Panc1 (cell line): Measurements from ENCODE around the gene NFATC1. TPM values are rescaled to one million over a fixed set of nuclear protein-coding genes. Genes with fewer than 3 reads are reported as not detected.

ENCODE experiments used
- ATAC-seq: fragments of 200-7000 bp; cut with Tn5 transposase; 2 replicates; pipeline ENCODE4 v1.9.1; 2020; ENCODE audit warnings: mild to moderate bottlenecking, moderate library complexity
- BruUV-seq: library from RNA; stranded (reverse); fragments of 400-500 nt; replicated peaks from 2 replicates; lab custom pipeline; 2021; lab: Mats Ljungman, UMichigan
- CTCF ChIA-PET: fragments of 300-600 bp; sonication (Branson Sonifier 250); formaldehyde crosslinking; loops from one replicate; lab custom pipeline; 2022; ENCODE audit warnings: antibody characterized with exemption; lab: Charles Lee
- POLR2A ChIA-PET: fragments of 300-600 bp; sonication (Branson Sonifier 250); formaldehyde crosslinking; loops from one replicate; lab custom pipeline; 2022; ENCODE audit warnings: antibody characterized with exemption; lab: Charles Lee
- DNase-seq: peaks from one replicate; pipeline ENCODE4 v3.0.0-alpha.2; 2010; ENCODE audit warnings: low read depth, low spot score
- H3K27ac ChIP-seq: 2 replicates; pipeline ENCODE4 v1.5.1; 2011; ENCODE audit warnings: mild to moderate bottlenecking, low read length, inconsistent platforms
- H3K27me3 ChIP-seq: fragments of 200-500 bp; sonication (Bioruptor generic); 2 replicates; pipeline ENCODE4 v1.6.0; 2014; ENCODE audit warnings: low read length, inconsistent platforms; ENCODE audit not compliant: control insufficient read depth, insufficient read depth
- H3K36me3 ChIP-seq: fragments of 200-500 bp; sonication (Bioruptor generic); 2 replicates; pipeline ENCODE4 v1.5.1; 2014; ENCODE audit warnings: inconsistent platforms, mild to moderate bottlenecking, low read length, moderate library complexity; ENCODE audit not compliant: control insufficient read depth, insufficient read depth
- H3K4me1 ChIP-seq: 2 replicates; pipeline ENCODE4 v1.5.1; 2011; ENCODE audit warnings: inconsistent platforms, mild to moderate bottlenecking, low read length, moderate library complexity; ENCODE audit not compliant: control insufficient read depth, insufficient read depth
- H3K4me3 ChIP-seq, 2 experiments: 2 replicates each; pipeline ENCODE4 v1.5.1; 2011 to 2012; ENCODE audit warnings: low read depth in 2 of 2, low read length in 2 of 2, mild to moderate bottlenecking in 2 of 2, inconsistent platforms in 1 of 2, moderate library complexity in 1 of 2
- H3K9me3 ChIP-seq: fragments of 200-500 bp; sonication (Bioruptor generic); 2 replicates; pipeline ENCODE4 v1.5.1; 2014; ENCODE audit warnings: low read depth, mild to moderate bottlenecking, inconsistent platforms, low read length, moderate library complexity; ENCODE audit not compliant: control insufficient read depth, insufficient read depth
- CTCF ChIP-seq: fragments of 450-650 bp; IDR thresholded peaks from 2 replicates; pipeline ENCODE4 v1.5.1; 2017; ENCODE audit warnings: mild to moderate bottlenecking
- POLR2AphosphoS5 ChIP-seq: IDR thresholded peaks from 2 replicates; pipeline ENCODE4 v1.6.1; 2012; ENCODE audit warnings: mild to moderate bottlenecking, low read depth, low read length, moderate library complexity
- REST ChIP-seq, 2 experiments: IDR thresholded peaks; 2 replicates each; pipeline ENCODE4 v1.6.1; 2011 to 2012; ENCODE audit warnings: low read depth in 2 of 2, control low read depth in 1 of 2, low read length in 1 of 2, mild to moderate bottlenecking in 1 of 2, moderate library complexity in 1 of 2; ENCODE audit not compliant: insufficient read depth in 1 of 2
- SIN3A ChIP-seq: IDR thresholded peaks from 2 replicates; pipeline ENCODE4 v1.6.1; 2012; ENCODE audit warnings: low read depth, mild to moderate bottlenecking, low read length, moderate library complexity, borderline replicate concordance; ENCODE audit not compliant: insufficient read depth
- TCF7L2 ChIP-seq: IDR thresholded peaks from 2 replicates; pipeline ENCODE4 v1.6.1; 2011; ENCODE audit warnings: mild to moderate bottlenecking, low read depth, low read length, inconsistent platforms
- in situ Hi-C: cut with HindIII; loops from 2 replicates; pipeline ENCODE4 v1.10.0; 2016; ENCODE audit warnings: low sequenced_read_pairs, low pct_unique_long_range_greater_than_20kb
- intact Hi-C: fragments of 100-400 bp; cut with micrococcal nuclease; formaldehyde crosslinking; loops from one replicate; pipeline ENCODE4 v1.10.0; 2022; ENCODE audit not compliant: unreplicated experiment
- total RNA-seq: library from RNA; stranded (reverse); gene quantifications from one replicate; pipeline ENCODE4 v1.2.1, GENCODE V29; 2021; ENCODE audit not compliant: unreplicated experiment

NFATC1 gene
- total RNA-seq, 1 experiment from 2014 or later = 30.8 TPM

GRCh38 chr18:79488311-79489050 lies 92.8 kb downstream of the NFATC1 start:
- ChIA-PET CTCF (no interaction called here), POLR2A (interaction anchor here (0.6 kb wide), 1 partner anchor 194 kb away, joined by 3 read pairs; no protein-coding TSS in a partner anchor)
- TF ChIP-seq CTCF (no peak), SIN3A (no peak), REST (IDR thresholded peaks at IDR 0.05; ENCODE audit: insufficient read depth in 1 of 2, low read depth in 2 of 2, low read length in 1 of 2) (no peak), TCF7L2 (no peak), POLR2AphosphoS5 (no peak)
- intact Hi-C loops = no loop called here
- no peaks in the 10 kb centered on the region for H3K36me3 ChIP-seq
- no peaks in the 10 kb centered on the region for H3K9me3 ChIP-seq
- no peak overlapping the region for H3K27ac ChIP-seq
- no TSS peak for BruUV-seq
- DNase-seq = no peak
- no peaks in the 10 kb centered on the region for H3K27me3 ChIP-seq
- no peak for ATAC-seq
- in situ Hi-C loops = no loop called here
- no peak overlapping the region for H3K4me3 ChIP-seq
- H3K4me1 ChIP-seq = peaks cover 12% of the 10 kb centered on the region

- intact Hi-C loops (no loop called here), in situ Hi-C loops (no loop called here)
- TF ChIP-seq TCF7L2 (no peak), REST (IDR thresholded peaks at IDR 0.05; ENCODE audit: insufficient read depth in 1 of 2, low read depth in 2 of 2, low read length in 1 of 2) (no peak), CTCF (no peak), SIN3A (no peak), POLR2AphosphoS5 (no peak)
- H3K4me3 ChIP-seq = no peak overlapping the region
- BruUV-seq = no TSS peak
- H3K27ac ChIP-seq = no peak overlapping the region
- no peaks in the 10 kb centered on the region for H3K27me3 ChIP-seq
- no peaks in the 10 kb centered on the region for H3K36me3 ChIP-seq
- H3K9me3 ChIP-seq = no peaks in the 10 kb centered on the region
- DNase-seq = no peak
- ChIA-PET CTCF (no interaction called here), POLR2A (no interaction called here)
- no peak for ATAC-seq
- peaks cover 12% of the 10 kb centered on the region for H3K4me1 ChIP-seq
These were observed 93.5 kb downstream of the NFATC1 start for GRCh38 chr18:79489051-79489898.
